ENCODE measurements around the gene EPB41L3.

DNA sequence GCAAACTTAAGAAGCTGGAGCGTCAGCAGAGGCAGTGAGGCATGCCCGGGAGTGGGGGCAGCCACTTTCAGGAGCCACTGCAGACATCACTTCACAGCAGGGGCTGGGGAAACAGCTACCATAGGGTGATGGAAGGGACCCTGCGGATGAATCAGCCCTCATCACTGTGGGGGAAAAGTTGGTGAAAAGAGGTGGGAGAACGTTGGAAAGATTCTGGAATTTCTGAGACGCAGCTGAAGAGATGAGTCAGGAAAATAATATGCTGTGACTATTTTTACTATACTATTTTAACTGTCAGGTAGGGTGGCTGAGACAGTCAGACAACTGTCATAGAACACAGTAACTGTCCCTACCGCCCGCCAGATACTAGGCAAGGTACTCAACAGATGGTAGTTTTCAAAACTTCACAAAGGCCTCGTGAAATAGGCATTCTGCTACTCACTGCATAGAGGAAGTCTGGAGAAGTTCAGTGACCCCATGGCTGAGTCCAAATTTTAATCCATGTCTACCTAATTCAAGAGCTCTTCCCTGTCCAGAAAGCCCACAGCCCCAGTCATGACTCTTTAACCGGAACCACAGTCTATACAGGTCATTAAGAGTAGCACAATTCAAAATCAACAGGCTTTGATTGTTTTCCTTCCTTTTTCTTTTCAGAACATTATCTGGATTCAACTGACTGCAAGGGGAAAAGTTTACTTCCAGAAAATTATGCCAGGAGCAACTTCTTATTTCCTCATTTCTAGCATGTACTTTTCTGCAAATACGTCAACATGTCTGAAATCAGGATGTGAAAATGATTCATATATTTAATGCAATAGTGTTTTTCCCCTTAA lies 39.3 kb upstream of the EPB41L3 start:
- TF ChIP-seq, protein P1, sequence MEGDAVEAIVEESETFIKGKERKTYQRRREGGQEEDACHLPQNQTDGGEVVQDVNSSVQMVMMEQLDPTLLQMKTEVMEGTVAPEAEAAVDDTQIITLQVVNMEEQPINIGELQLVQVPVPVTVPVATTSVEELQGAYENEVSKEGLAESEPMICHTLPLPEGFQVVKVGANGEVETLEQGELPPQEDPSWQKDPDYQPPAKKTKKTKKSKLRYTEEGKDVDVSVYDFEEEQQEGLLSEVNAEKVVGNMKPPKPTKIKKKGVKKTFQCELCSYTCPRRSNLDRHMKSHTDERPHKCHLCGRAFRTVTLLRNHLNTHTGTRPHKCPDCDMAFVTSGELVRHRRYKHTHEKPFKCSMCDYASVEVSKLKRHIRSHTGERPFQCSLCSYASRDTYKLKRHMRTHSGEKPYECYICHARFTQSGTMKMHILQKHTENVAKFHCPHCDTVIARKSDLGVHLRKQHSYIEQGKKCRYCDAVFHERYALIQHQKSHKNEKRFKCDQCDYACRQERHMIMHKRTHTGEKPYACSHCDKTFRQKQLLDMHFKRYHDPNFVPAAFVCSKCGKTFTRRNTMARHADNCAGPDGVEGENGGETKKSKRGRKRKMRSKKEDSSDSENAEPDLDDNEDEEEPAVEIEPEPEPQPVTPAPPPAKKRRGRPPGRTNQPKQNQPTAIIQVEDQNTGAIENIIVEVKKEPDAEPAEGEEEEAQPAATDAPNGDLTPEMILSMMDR (IDR thresholded peaks at IDR 0.05): no peak
- TF ChIP-seq POLR2A (IDR thresholded peaks at IDR 0.05): no peak
